Lung (tissue), 12 donors: ENCODE measurements around the gene FAM163B. TPM values are rescaled to one million over a fixed set of nuclear protein-coding genes. Genes with fewer than 3 reads are reported as not detected.

ENCODE experiments used
- ATAC-seq: fragments of 200-7000 bp; cut with Tn5 transposase; one replicate; pipeline ENCODE4 v1.9.1; 2020; ENCODE audit warnings: moderate number of reproducible peaks; ENCODE audit not compliant: insufficient read depth, low FRiP score
- DNase-seq, 3 donors: peaks; one replicate each; pipeline ENCODE4 v3.0.0-alpha.2; 2013 to 2017
- H3K27ac ChIP-seq, 2 donors: one replicate each; pipeline ENCODE4 v1.5.1; 2013; ENCODE audit warnings: mild to moderate bottlenecking in 2 of 2, moderate library complexity in 2 of 2, control low read depth in 1 of 2, inconsistent platforms in 1 of 2, low read depth in 1 of 2, low read length in 1 of 2
- H3K27me3 ChIP-seq, 3 donors: one replicate each; pipeline ENCODE4 v1.5.1; 2013; ENCODE audit warnings: low read length in 2 of 3; ENCODE audit not compliant: control insufficient read depth in 3 of 3, insufficient read depth in 3 of 3
- H3K36me3 ChIP-seq, 4 donors: one replicate each; pipeline ENCODE4 v1.5.1; 2013; ENCODE audit warnings: low read length in 4 of 4, mild to moderate bottlenecking in 1 of 4, moderate library complexity in 1 of 4; ENCODE audit not compliant: control insufficient read depth in 4 of 4, insufficient read depth in 4 of 4
- H3K4me1 ChIP-seq, 5 donors: one replicate each; pipeline ENCODE4 v1.5.1; 2013; ENCODE audit warnings: low read length in 5 of 5, mild to moderate bottlenecking in 2 of 5, moderate library complexity in 1 of 5; ENCODE audit not compliant: control insufficient read depth in 5 of 5, insufficient read depth in 5 of 5
- H3K4me3 ChIP-seq: one replicate; pipeline ENCODE4 v1.5.1; 2013; ENCODE audit warnings: mild to moderate bottlenecking, control low read depth, moderate library complexity
- H3K9ac ChIP-seq, 2 donors: one replicate each; pipeline ENCODE4 v1.5.1; 2013; ENCODE audit warnings: low read length in 2 of 2, control low read depth in 1 of 2; ENCODE audit not compliant: insufficient read depth in 1 of 2
- H3K9me3 ChIP-seq, 4 donors: one replicate each; pipeline ENCODE4 v1.5.1; 2013; ENCODE audit warnings: low read length in 3 of 4, mild to moderate bottlenecking in 1 of 4, moderate library complexity in 1 of 4; ENCODE audit not compliant: control insufficient read depth in 4 of 4, insufficient read depth in 3 of 4
- CTCF ChIP-seq: IDR thresholded peaks from 2 replicates; pipeline ENCODE4 v1.5.1; 2012; ENCODE audit warnings: mild to moderate bottlenecking; ENCODE audit errors: control extremely low read depth, extremely low read depth
- WGBS, 2 donors: extraction: QIAGEN DNeasy Blood & Tissue Kit; methylation state at CpG; one replicate each; pipeline ENCODE4 v1.1.7; 2013; 5-methylcytosine and 5-hydroxymethylcytosine counted together
- polyA plus RNA-seq, 2 donors: library from polyadenylated mRNA; stranded (reverse); fragments of 200-250 nt; gene quantifications; one replicate each; pipeline ENCODE4 v1.2.1, GENCODE V29; 2013
- total RNA-seq, 2 donors: library from RNA; depleted of rRNA in 1 of 2; stranded (reverse); fragments of >200 nt in 1 of 2; gene quantifications; one replicate each; pipeline ENCODE4 v1.2.1, GENCODE V29; 2014 to 2021
- donor health status: control.
- donor health status: control.
- donor health status: Bipolar disorder and iron deficiency.
- donor health status: healthy.
- donor health status: DM: yes; HTN: yes; CAD: no.

FAM163B gene
- total and polyA plus RNA-seq, 4 donors, result 0.10 to 0.51 (median 0.16) TPM; not detected in 1

- no peaks in the 10 kb centered on the region for H3K4me1 ChIP-seq
- no peaks in the 10 kb centered on the region for H3K36me3 ChIP-seq
- no peak for DNase-seq
- peaks cover 0 to 11% (median 4%) of the 10 kb centered on the region in 3 donors for H3K27me3 ChIP-seq
- H3K27ac ChIP-seq, result no peak overlapping the region
- no peak overlapping the region for H3K4me3 ChIP-seq
- H3K9me3 ChIP-seq, result no peaks in the 10 kb centered on the region
- H3K9ac ChIP-seq, result no peak overlapping the region
- 92 to 96% methylated on average over 12 of the region's 12 CpGs for WGBS, 2 donors
- ATAC-seq, result no peak
- TF ChIP-seq CTCF, result no peak
These were observed 40.8 kb upstream of the FAM163B start for GRCh38 chr9:133650026-133650425.

- 79 to 84% methylated on average over 7 of the region's 7 CpGs for WGBS, 2 donors
- peaks cover 0 to 3% (median under 1%) of the 10 kb centered on the region in 3 donors for H3K27me3 ChIP-seq
- H3K4me1 ChIP-seq, result no peaks in the 10 kb centered on the region
- no peaks in the 10 kb centered on the region for H3K9me3 ChIP-seq
- no peak for TF ChIP-seq CTCF
- H3K9ac ChIP-seq, result no peak overlapping the region
- H3K36me3 ChIP-seq, result no peaks in the 10 kb centered on the region
- ATAC-seq (no peak), DNase-seq (no peak)
- H3K27ac ChIP-seq, result no peak overlapping the region
- H3K4me3 ChIP-seq, result no peak overlapping the region
These were observed 40.0 kb upstream of the FAM163B start for GRCh38 chr9:133649194-133649593.

- H3K27me3 ChIP-seq, result no peaks in the 10 kb centered on the region
- WGBS, 2 donors, result 84 to 89% methylated on average over 25 of the region's 25 CpGs
- no peak for DNase-seq
These were observed 38.7 kb upstream of the FAM163B start for GRCh38 chr9:133647765-133648469.

More at GRCh38 chr9:133647765-133648469, 38.7 kb upstream of the FAM163B start:
- H3K9ac ChIP-seq, result no peak overlapping the region
- no peak overlapping the region for H3K27ac ChIP-seq
- no peak for TF ChIP-seq CTCF
- no peak for ATAC-seq
- H3K4me1 ChIP-seq, result peaks cover 0 to under 1% (median 0%) of the 10 kb centered on the region in 5 donors
- no peaks in the 10 kb centered on the region for H3K36me3 ChIP-seq
- no peak overlapping the region for H3K4me3 ChIP-seq
- H3K9me3 ChIP-seq, result no peaks in the 10 kb centered on the region
